K562 (cell line): ENCODE data around the gene ANAPC16.

Experiments used
- GABPB1 ChIP-seq: sonication (generic); formaldehyde crosslinking; IDR thresholded peaks from 2 replicates; pipeline ENCODE4 v1.8.0; 2022; ENCODE audit warnings: mild to moderate bottlenecking, missing genetic modification reagents
- NR2F6 ChIP-seq: fragments of 450-650 bp; formaldehyde crosslinking; IDR thresholded peaks from 2 replicates; pipeline ENCODE4 v1.4.0; 2020; ENCODE audit warnings: mild to moderate bottlenecking
- SIN3A ChIP-seq, 2 experiments: fragments of 150-350 bp in 1 of 2; IDR thresholded peaks; 2 replicates each; pipeline ENCODE4 v1.6.1; 2011 to 2016; ENCODE audit warnings: borderline replicate concordance in 2 of 2, low read depth in 2 of 2, low read length in 2 of 2, mild to moderate bottlenecking in 2 of 2, moderate library complexity in 2 of 2; ENCODE audit not compliant: control insufficient read depth in 1 of 2

DNA sequence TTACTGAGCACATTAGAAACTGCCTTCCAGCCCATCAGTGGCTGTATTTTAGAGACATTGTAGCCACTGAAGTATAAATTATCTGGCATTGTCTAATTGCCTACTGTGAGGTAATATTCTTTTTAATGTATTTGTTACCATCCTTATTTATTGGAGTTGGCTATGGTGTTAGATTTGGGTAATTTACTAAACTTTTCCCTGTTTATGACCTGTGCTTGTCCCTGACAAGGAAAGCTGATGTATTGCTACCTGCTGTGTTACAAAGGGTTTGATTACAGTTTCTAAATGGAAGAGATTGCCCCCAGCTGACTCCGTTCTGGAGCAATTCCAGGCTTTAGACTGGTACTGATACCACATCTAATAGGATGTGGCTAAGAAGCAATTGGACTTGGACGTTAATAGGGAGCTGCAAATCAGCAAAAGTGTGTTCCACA lies 12.5 kb downstream of the ANAPC16 start:
- TF ChIP-seq SIN3A (IDR thresholded peaks at IDR 0.05; ENCODE audit: borderline replicate concordance in 2 of 2, control insufficient read depth in 1 of 2, low read depth in 2 of 2, low read length in 2 of 2) (no peak), GABPB1 (no peak), NR2F6 (no peak)
